HepG2 (cell line): ENCODE data around the gene MN1. TPM values are rescaled to one million over a fixed set of nuclear protein-coding genes. Genes with fewer than 3 reads are reported as not detected.

Experiments used
- ATAC-seq: fragments of 200-7000 bp; cut with Tn5 transposase; 3 replicates; pipeline ENCODE4 v1.9.1; 2020; ENCODE audit warnings: mild to moderate bottlenecking, moderate library complexity
- BruUV-seq: library from RNA; stranded (reverse); fragments of 400-500 nt; replicated peaks from 2 replicates; lab custom pipeline; 2021; lab: Mats Ljungman, UMichigan
- CTCF ChIA-PET: fragments of 300-600 bp; formaldehyde crosslinking; extraction: SDS; loops from one replicate; lab custom pipeline; 2021; ENCODE audit warnings: low total read pairs, inconsistent platforms, low intra/inter-chr PET ratio; lab: Yijun Ruan, JAX
- POLR2A ChIA-PET: fragments of 350-600 bp; sonication (Branson Sonifier 250); formaldehyde crosslinking; loops from one replicate; lab custom pipeline; 2020; ENCODE audit warnings: antibody characterized with exemption, inconsistent platforms; lab: Yijun Ruan, JAX
- DNase-seq: peaks from one replicate; pipeline ENCODE4 v3.0.0-alpha.2; 2015; ENCODE audit warnings: low spot score
- FAIRE-seq: peaks from 3 replicates; lab custom pipeline; 2011; peaks lifted over from hg19 to GRCh38; lab: Jason Lieb, UNC
- H2AFZ ChIP-seq: one replicate; pipeline ENCODE4 v1.6.1; 2011; ENCODE audit warnings: low read length, inconsistent platforms
- H3K27ac ChIP-seq: fragments of 300-600 bp; 3 replicates; pipeline ENCODE4 v1.8.0; 2011; ENCODE audit warnings: mixed run types, mild to moderate bottlenecking, mixed read lengths, low read length, inconsistent platforms; ENCODE audit not compliant: insufficient read depth; ENCODE audit errors: extremely low read length
- H3K27me3 ChIP-seq, 2 experiments: fragments of 200-600 bp in 1 of 2; 2 replicates in 1 of 2; 3 replicates in 1 of 2; pipeline versions ENCODE4 v1.6.0 to v1.8.0; 2011; ENCODE audit warnings: low read length in 2 of 2, mild to moderate bottlenecking in 2 of 2, moderate library complexity in 2 of 2, inconsistent platforms in 1 of 2; ENCODE audit not compliant: insufficient read depth in 2 of 2, control insufficient read depth in 1 of 2
- H3K36me3 ChIP-seq, 2 experiments: fragments of 200-600 bp in 1 of 2; replicated peaks in 1 of 2; 2 replicates in 1 of 2; 3 replicates in 1 of 2; pipeline versions ENCODE4 v1.5.1 to v1.8.0; 2011; ENCODE audit warnings: low read length in 2 of 2, inconsistent platforms in 1 of 2; ENCODE audit not compliant: insufficient read depth in 2 of 2, control insufficient read depth in 1 of 2
- H3K4me1 ChIP-seq: 2 replicates; pipeline ENCODE4 v1.5.1; 2012; ENCODE audit warnings: low read length, inconsistent platforms; ENCODE audit not compliant: insufficient read depth
- H3K4me2 ChIP-seq: 2 replicates; pipeline ENCODE4 v1.6.0; 2011; ENCODE audit warnings: low read depth, low read length, inconsistent platforms
- H3K4me3 ChIP-seq, 3 experiments: fragments of 200-600 bp in 1 of 3; sonication (generic), shearing (Covaris generic) in 1 of 3; replicated peaks in 1 of 3; 2 replicates each; pipeline ENCODE4 v1.5.1; 2011 to 2016; ENCODE audit warnings: low read length in 3 of 3, inconsistent platforms in 2 of 3, low read depth in 2 of 3, mild to moderate bottlenecking in 2 of 3, control low read depth in 1 of 3, mixed read lengths in 1 of 3; ENCODE audit not compliant: insufficient read depth in 1 of 3
- H3K79me2 ChIP-seq: one replicate; pipeline ENCODE4 v1.6.1; 2011; ENCODE audit warnings: low read length, inconsistent platforms; ENCODE audit not compliant: insufficient read depth
- H3K9ac ChIP-seq: 2 replicates; pipeline ENCODE4 v1.6.0; 2011; ENCODE audit warnings: mild to moderate bottlenecking, low read depth, low read length, inconsistent platforms; ENCODE audit not compliant: insufficient read depth
- H3K9me3 ChIP-seq: 2 replicates; pipeline ENCODE4 v1.5.1; 2012; ENCODE audit warnings: mild to moderate bottlenecking, low read length
- H4K20me1 ChIP-seq: 2 replicates; pipeline ENCODE4 v1.6.0; 2011; ENCODE audit warnings: inconsistent platforms, mild to moderate bottlenecking, low read length, moderate library complexity; ENCODE audit not compliant: insufficient read depth
- MED1 ChIP-seq: sonication (generic); formaldehyde crosslinking; IDR thresholded peaks from 2 replicates; pipeline ENCODE4 v1.4.0; 2020; ENCODE audit warnings: missing genetic modification reagents
- SMAD1 ChIP-seq: sonication (generic); formaldehyde crosslinking; IDR thresholded peaks from 2 replicates; pipeline ENCODE4 v1.4.0; 2020; ENCODE audit warnings: missing genetic modification reagents, low read depth, mild to moderate bottlenecking, borderline replicate concordance
- SRSF9 ChIP-seq: fragments of 200-400 bp; formaldehyde crosslinking; IDR thresholded peaks from 2 replicates; pipeline ENCODE4 v1.6.1; 2018; ENCODE audit warnings: borderline replicate concordance, mild to moderate bottlenecking, low read depth, low read length; ENCODE audit not compliant: insufficient read depth, poor library complexity, severe bottlenecking
- ZBTB21 ChIP-seq: sonication (generic); formaldehyde crosslinking; IDR thresholded peaks from 2 replicates; pipeline ENCODE4 v1.4.0; 2020; ENCODE audit warnings: missing genetic modification reagents
- ZIK1 ChIP-seq: sonication (generic); formaldehyde crosslinking; IDR thresholded peaks from 2 replicates; pipeline ENCODE4 v1.5.0; 2020; ENCODE audit warnings: mild to moderate bottlenecking, low read depth, missing genetic modification reagents, borderline replicate concordance
- ZMYM4 ChIP-seq: sonication (generic); formaldehyde crosslinking; IDR thresholded peaks from 2 replicates; pipeline ENCODE4 v1.8.1; 2023; ENCODE audit warnings: mild to moderate bottlenecking, missing genetic modification reagents
- ZNF124 ChIP-seq: sonication (generic); formaldehyde crosslinking; IDR thresholded peaks from 2 replicates; pipeline ENCODE4 v1.4.0; 2020; ENCODE audit warnings: missing genetic modification reagents
- ZNF761 ChIP-seq: sonication (generic); formaldehyde crosslinking; conservative IDR thresholded peaks from 2 replicates; pipeline ENCODE4 v1.4.0; 2020; ENCODE audit warnings: mild to moderate bottlenecking, missing genetic modification reagents
- WGBS: methylation state at CpG from one replicate; pipeline ENCODE4 v1.1.6; 2017; ENCODE audit warnings: low lambda C conversion rate; 5-methylcytosine and 5-hydroxymethylcytosine counted together
- in situ Hi-C: cut with HindIII; loops from 2 replicates; pipeline ENCODE4 v1.10.0; 2017; ENCODE audit warnings: low pct_unique_long_range_greater_than_20kb; ENCODE audit not compliant: extremely low pct_ligation_motif_present
- intact Hi-C: fragments of 100-400 bp; cut with micrococcal nuclease; formaldehyde crosslinking; loops from one replicate; pipeline ENCODE4 v1.10.0; 2022; ENCODE audit not compliant: unreplicated experiment
- polyA plus RNA-seq, 8 experiments: library from polyadenylated mRNA; depleted of rRNA in 3 of 8; stranded (reverse) in 7 of 8; unstranded in 1 of 8; fragments of >200 nt; fragmentation: Illumina TruSeq in 4 of 8; extraction: Trizol in 4 of 8; gene quantifications; 2 replicates each; pipeline versions ENCODE4 v1.2.1 to v1.2.3, GENCODE V29; 2011 to 2016; ENCODE audit warnings: low read depth in 4 of 8, missing spikeins in 1 of 8, mixed read lengths in 1 of 8; ENCODE audit not compliant: insufficient read depth in 1 of 8
- total RNA-seq, 5 experiments: library from RNA; depleted of rRNA; stranded (reverse); fragments of >200 nt; fragmentation: Illumina TruSeq; extraction: Trizol; gene quantifications; 2 replicates each; pipeline ENCODE4 v1.2.3, GENCODE V29; 2016; ENCODE audit warnings: low read depth in 1 of 5
- TF ChIP-seq, protein P1 (sequence below): sonication (generic); formaldehyde crosslinking; IDR thresholded peaks from 2 replicates; pipeline ENCODE4 v1.5.1; 2020; ENCODE audit warnings: missing genetic modification reagents, mild to moderate bottlenecking, borderline replicate concordance

The MN1 gene
- total and polyA plus RNA-seq, 2 of the 13 experiments (the other 11 are each of a cell fraction or from before 2014, with no cell fraction given), result 0.01 TPM; not detected in 1

DNA sequence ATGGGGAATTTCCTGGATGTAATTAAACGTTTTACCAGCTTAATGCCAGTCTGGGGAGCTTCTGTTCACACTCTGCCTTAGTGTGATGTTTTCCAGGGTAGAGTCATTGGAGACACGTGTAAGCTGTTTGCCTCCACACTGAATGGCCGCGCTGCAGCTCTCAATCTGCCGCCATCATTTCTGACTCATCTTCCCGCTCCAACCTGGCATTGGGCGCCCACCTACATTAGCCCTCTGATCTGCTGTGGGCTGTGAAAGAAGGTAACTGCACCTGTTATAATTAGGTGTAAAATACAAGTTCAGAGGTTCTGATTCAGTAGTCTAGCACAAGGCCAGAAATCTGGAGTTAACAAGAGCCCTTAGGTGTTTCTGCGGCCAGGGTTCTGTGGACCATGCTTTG, 54.6 kb downstream of the MN1 start (continued):
- TF ChIP-seq, protein P1, sequence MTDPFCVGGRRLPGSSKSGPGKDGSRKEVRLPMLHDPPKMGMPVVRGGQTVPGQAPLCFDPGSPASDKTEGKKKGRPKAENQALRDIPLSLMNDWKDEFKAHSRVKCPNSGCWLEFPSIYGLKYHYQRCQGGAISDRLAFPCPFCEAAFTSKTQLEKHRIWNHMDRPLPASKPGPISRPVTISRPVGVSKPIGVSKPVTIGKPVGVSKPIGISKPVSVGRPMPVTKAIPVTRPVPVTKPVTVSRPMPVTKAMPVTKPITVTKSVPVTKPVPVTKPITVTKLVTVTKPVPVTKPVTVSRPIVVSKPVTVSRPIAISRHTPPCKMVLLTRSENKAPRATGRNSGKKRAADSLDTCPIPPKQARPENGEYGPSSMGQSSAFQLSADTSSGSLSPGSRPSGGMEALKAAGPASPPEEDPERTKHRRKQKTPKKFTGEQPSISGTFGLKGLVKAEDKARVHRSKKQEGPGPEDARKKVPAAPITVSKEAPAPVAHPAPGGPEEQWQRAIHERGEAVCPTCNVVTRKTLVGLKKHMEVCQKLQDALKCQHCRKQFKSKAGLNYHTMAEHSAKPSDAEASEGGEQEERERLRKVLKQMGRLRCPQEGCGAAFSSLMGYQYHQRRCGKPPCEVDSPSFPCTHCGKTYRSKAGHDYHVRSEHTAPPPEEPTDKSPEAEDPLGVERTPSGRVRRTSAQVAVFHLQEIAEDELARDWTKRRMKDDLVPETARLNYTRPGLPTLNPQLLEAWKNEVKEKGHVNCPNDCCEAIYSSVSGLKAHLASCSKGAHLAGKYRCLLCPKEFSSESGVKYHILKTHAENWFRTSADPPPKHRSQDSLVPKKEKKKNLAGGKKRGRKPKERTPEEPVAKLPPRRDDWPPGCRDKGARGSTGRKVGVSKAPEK (CRISPR knock-in tag), result no peak
- TF ChIP-seq ZMYM4 (CRISPR knock-in tag), result no peak
- no peak for TF ChIP-seq SRSF9
- no peak for TF ChIP-seq ZBTB21 (CRISPR knock-in tag)
- no peak for TF ChIP-seq MED1 (CRISPR knock-in tag)

- Histone ChIP-seq H3K4me3 (no peak overlapping the region), H4K20me1 (no peaks in the 10 kb centered on the region), H3K9me3 (no peaks in the 10 kb centered on the region), H3K9ac (no peak overlapping the region), H3K4me1 (peaks cover 6% of the 10 kb centered on the region), H3K4me2 (no peak overlapping the region), H3K79me2 (no peaks in the 10 kb centered on the region), H3K27me3 (peaks cover 2 to 18% of the 10 kb centered on the region in 2 experiments; a peak in 4 of 5 replicates), H3K36me3 (no peaks in the 10 kb centered on the region), H2AFZ (no peak overlapping the region), H3K27ac (no peak overlapping the region)
- POLR2A ChIA-PET, result no interaction called here
- DNase-seq, result no peak
- CTCF ChIA-PET, result no interaction called here
- no peak for ATAC-seq
- TF ChIP-seq ZNF761 (CRISPR knock-in tag) (no peak), SMAD1 (no peak), ZNF124 (CRISPR knock-in tag) (no peak), ZIK1 (CRISPR knock-in tag) (no peak)
- FAIRE-seq, result no peak
- in situ Hi-C loops, result no loop called here
- 52% methylated on average over 7 of the region's 7 CpGs for WGBS
- intact Hi-C loops, result no loop called here
- BruUV-seq, result no TSS peak
These were observed 55.7 kb downstream of the MN1 start for GRCh38 chr22:27745809-27746208.
